ENCODE data around the gene OLFM1.

Gene OLFM1

GRCh38 chr9:135090547-135090946 is 3.1 kb downstream of the OLFM1 start:
- TF ChIP-seq MAX (IDR thresholded peaks at IDR 0.05), result no peak
- no peak for TF ChIP-seq TCF12 (IDR thresholded peaks at IDR 0.05; ENCODE audit: low read depth)
- TF ChIP-seq CEBPB (IDR thresholded peaks at IDR 0.05), result no peak
- TF ChIP-seq USF1 (IDR thresholded peaks at IDR 0.05), result no peak
- no peak for TF ChIP-seq ZBTB7A (IDR thresholded peaks at IDR 0.05; ENCODE audit: low read depth)
- TF ChIP-seq REST (IDR thresholded peaks at IDR 0.05; ENCODE audit: low read depth), result peak; percentile 87
- TF ChIP-seq CREB1 (IDR thresholded peaks at IDR 0.05; ENCODE audit: low read depth), result no peak
- TF ChIP-seq RAD21 (IDR thresholded peaks at IDR 0.05; ENCODE audit: low read depth), result no peak
- no peak for TF ChIP-seq FOXM1 (IDR thresholded peaks at IDR 0.05; ENCODE audit: borderline replicate concordance, low read depth)
- no peak for TF ChIP-seq TAF1 (IDR thresholded peaks at IDR 0.05; ENCODE audit: low read depth)
- TF ChIP-seq YY1 (IDR thresholded peaks at IDR 0.05; ENCODE audit: low read depth), result no peak
- no peak for TF ChIP-seq EP300 (IDR thresholded peaks at IDR 0.05; ENCODE audit: borderline replicate concordance)
- peak; percentile 41; the same call in 1 of the 2 replicates for TF ChIP-seq TEAD4 (IDR thresholded peaks at IDR 0.05)

GRCh38 chr9:135091545-135091944 is 4.1 kb downstream of the OLFM1 start:
- TF ChIP-seq CREB1 (IDR thresholded peaks at IDR 0.05; ENCODE audit: low read depth) (no peak), MAX (IDR thresholded peaks at IDR 0.05) (no peak)

GRCh38 chr9:135093111-135093510 is 5.6 kb downstream of the OLFM1 start:
- no peak for TF ChIP-seq YY1 (IDR thresholded peaks at IDR 0.05; ENCODE audit: low read depth)
- no peak for TF ChIP-seq CREB1 (IDR thresholded peaks at IDR 0.05; ENCODE audit: low read depth)
- TF ChIP-seq NFIC (IDR thresholded peaks at IDR 0.05), result no peak
- no peak for TF ChIP-seq EGR1 (IDR thresholded peaks at IDR 0.05)
- TF ChIP-seq TAF1 (IDR thresholded peaks at IDR 0.05; ENCODE audit: low read depth), result no peak
- TF ChIP-seq USF1 (IDR thresholded peaks at IDR 0.05), result no peak
- no peak for TF ChIP-seq REST (IDR thresholded peaks at IDR 0.05; ENCODE audit: low read depth)
- TF ChIP-seq TEAD4 (IDR thresholded peaks at IDR 0.05), result no peak
- TF ChIP-seq RAD21 (IDR thresholded peaks at IDR 0.05; ENCODE audit: low read depth), result no peak
- TF ChIP-seq MAX (IDR thresholded peaks at IDR 0.05), result no peak

GRCh38 chr9:135093911-135094584 is 6.6 kb downstream of the OLFM1 start:
- no peak for TF ChIP-seq EGR1 (IDR thresholded peaks at IDR 0.05)
- no peak for TF ChIP-seq CEBPB (IDR thresholded peaks at IDR 0.05)
- TF ChIP-seq ZBTB7A (IDR thresholded peaks at IDR 0.05; ENCODE audit: low read depth), result no peak
- no peak for TF ChIP-seq REST (IDR thresholded peaks at IDR 0.05; ENCODE audit: low read depth)
- no peak for TF ChIP-seq YY1 (IDR thresholded peaks at IDR 0.05; ENCODE audit: low read depth)
- no peak for TF ChIP-seq CREB1 (IDR thresholded peaks at IDR 0.05; ENCODE audit: low read depth)
- no peak for TF ChIP-seq NFIC (IDR thresholded peaks at IDR 0.05)
- TF ChIP-seq MAX (IDR thresholded peaks at IDR 0.05), result no peak

Measured in Ishikawa (cell line).